ENCODE results near the gene CAPN7.

The CAPN7 gene

GRCh38 chr3:15279205-15279604 is 73.2 kb downstream of the CAPN7 start:
- DNase-seq = no peak

GRCh38 chr3:15279671-15280402 is 73.8 kb downstream of the CAPN7 start:
- no peak for DNase-seq

- DNase-seq = no peak
Measured at GRCh38 chr3:15280853-15281532, 74.9 kb downstream of the CAPN7 start.

- no peak for DNase-seq
Measured at GRCh38 chr3:15281817-15282216, 75.8 kb downstream of the CAPN7 start.

- no peak for DNase-seq
Measured at GRCh38 chr3:15283702-15284101, 77.7 kb downstream of the CAPN7 start.

- DNase-seq = no peak
Measured at GRCh38 chr3:15284121-15284889, 78.3 kb downstream of the CAPN7 start.

- DNase-seq = no peak
Measured at GRCh38 chr3:15286022-15286421, 80.0 kb downstream of the CAPN7 start.

GRCh38 chr3:15287565-15288330 is 81.7 kb downstream of the CAPN7 start:
- DNase-seq = no peak

- no peak for DNase-seq
Measured at GRCh38 chr3:15288331-15289035, 82.4 kb downstream of the CAPN7 start.

GRCh38 chr3:15289661-15290060 is 83.6 kb downstream of the CAPN7 start:
- no peak for DNase-seq

- DNase-seq = no peak
Measured at GRCh38 chr3:15290736-15291135, 84.7 kb downstream of the CAPN7 start.

- no peak for DNase-seq
Measured at GRCh38 chr3:15291589-15292541, 85.8 kb downstream of the CAPN7 start.

- no peak for DNase-seq
Measured at GRCh38 chr3:15292765-15293522, 86.9 kb downstream of the CAPN7 start.

GRCh38 chr3:15294929-15295328 is 88.9 kb downstream of the CAPN7 start:
- DNase-seq = no peak

GRCh38 chr3:15295506-15295905 is 89.5 kb downstream of the CAPN7 start:
- no peak for DNase-seq

GRCh38 chr3:15297608-15298350 is 91.7 kb downstream of the CAPN7 start:
- no peak for DNase-seq

- no peak for DNase-seq
Measured at GRCh38 chr3:15298504-15298903, 92.5 kb downstream of the CAPN7 start.

GRCh38 chr3:15299036-15299435 is 93.0 kb downstream of the CAPN7 start:
- no peak for DNase-seq

GRCh38 chr3:15300323-15301078 is 94.5 kb downstream of the CAPN7 start:
- DNase-seq = no peak
